C4-2B (cell line): ENCODE measurements around the gene SOX30.

ENCODE experiments used
- H3K27ac ChIP-seq: fragments of 450-650 bp; 2 replicates; pipeline ENCODE4 v1.5.1; 2017
- CTCF ChIP-seq: fragments of 450-650 bp; conservative IDR thresholded peaks from 2 replicates; pipeline ENCODE4 v1.5.1; 2017; ENCODE audit warnings: mild to moderate bottlenecking
- ZFX ChIP-seq: fragments of 450-650 bp; IDR thresholded peaks from 2 replicates; pipeline ENCODE4 v1.6.1; 2017

SOX30 gene

GRCh38 chr5:157599565-157599964 lies 52.7 kb downstream of the SOX30 start:
- H3K27ac ChIP-seq = no peak overlapping the region
- TF ChIP-seq CTCF (no peak), ZFX (no peak)

- H3K27ac ChIP-seq = no peak overlapping the region
- TF ChIP-seq CTCF (no peak), ZFX (no peak)
Observed at GRCh38 chr5:157598350-157598936, 53.8 kb downstream of the SOX30 start.

GRCh38 chr5:157597277-157597676 lies 55.0 kb downstream of the SOX30 start:
- H3K27ac ChIP-seq = no peak overlapping the region
- TF ChIP-seq ZFX = no peak
- no peak for TF ChIP-seq CTCF

GRCh38 chr5:157596487-157596886 lies 55.8 kb downstream of the SOX30 start:
- TF ChIP-seq ZFX (no peak), CTCF (no peak)
- H3K27ac ChIP-seq = no peak overlapping the region

- no peak overlapping the region for H3K27ac ChIP-seq
- TF ChIP-seq ZFX (no peak), CTCF (no peak)
Observed at GRCh38 chr5:157594675-157595459, 57.4 kb downstream of the SOX30 start.

- no peak overlapping the region for H3K27ac ChIP-seq
- TF ChIP-seq ZFX = no peak
- no peak for TF ChIP-seq CTCF
Observed at GRCh38 chr5:157594257-157594656, 58.0 kb downstream of the SOX30 start.

- no peak overlapping the region for H3K27ac ChIP-seq
- TF ChIP-seq ZFX (no peak), CTCF (no peak)
Observed at GRCh38 chr5:157593052-157593757, 59.0 kb downstream of the SOX30 start.
